ENCODE measurements around the gene VPS18.

VPS18 gene

GRCh38 chr15:40936709-40937666, 42.7 kb downstream of the VPS18 start:
- no peak for DNase-seq (ENCODE audit: low read depth in 2 of 2)

- no peak for DNase-seq (ENCODE audit: low read depth in 2 of 2)
These were observed 43.7 kb downstream of the VPS18 start for GRCh38 chr15:40937762-40938535.

DNA sequence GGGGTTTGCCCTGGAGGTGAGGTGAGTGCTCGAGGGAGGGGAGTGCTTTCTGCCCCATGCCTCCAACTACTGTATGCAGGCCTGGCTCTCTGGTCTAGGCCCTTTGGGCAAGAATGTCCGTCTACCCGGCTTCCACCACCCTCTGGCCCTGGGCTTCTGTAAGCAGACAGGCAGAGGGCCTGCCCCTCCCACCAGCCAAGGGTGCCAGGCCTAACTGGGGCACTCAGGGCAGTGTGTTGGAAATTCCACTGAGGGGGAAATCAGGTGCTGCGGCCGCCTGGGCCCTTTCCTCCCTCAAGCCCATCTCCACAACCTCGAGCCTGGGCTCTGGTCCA, 44.3 kb downstream of the VPS18 start:
- DNase-seq (ENCODE audit: low read depth in 2 of 2): no peak

GRCh38 chr15:40940296-40940801, 46.1 kb downstream of the VPS18 start:
- no peak for DNase-seq (ENCODE audit: low read depth in 2 of 2)

- DNase-seq (ENCODE audit: low read depth in 2 of 2): no peak
These were observed 46.8 kb downstream of the VPS18 start for GRCh38 chr15:40941068-40941527.

DNA sequence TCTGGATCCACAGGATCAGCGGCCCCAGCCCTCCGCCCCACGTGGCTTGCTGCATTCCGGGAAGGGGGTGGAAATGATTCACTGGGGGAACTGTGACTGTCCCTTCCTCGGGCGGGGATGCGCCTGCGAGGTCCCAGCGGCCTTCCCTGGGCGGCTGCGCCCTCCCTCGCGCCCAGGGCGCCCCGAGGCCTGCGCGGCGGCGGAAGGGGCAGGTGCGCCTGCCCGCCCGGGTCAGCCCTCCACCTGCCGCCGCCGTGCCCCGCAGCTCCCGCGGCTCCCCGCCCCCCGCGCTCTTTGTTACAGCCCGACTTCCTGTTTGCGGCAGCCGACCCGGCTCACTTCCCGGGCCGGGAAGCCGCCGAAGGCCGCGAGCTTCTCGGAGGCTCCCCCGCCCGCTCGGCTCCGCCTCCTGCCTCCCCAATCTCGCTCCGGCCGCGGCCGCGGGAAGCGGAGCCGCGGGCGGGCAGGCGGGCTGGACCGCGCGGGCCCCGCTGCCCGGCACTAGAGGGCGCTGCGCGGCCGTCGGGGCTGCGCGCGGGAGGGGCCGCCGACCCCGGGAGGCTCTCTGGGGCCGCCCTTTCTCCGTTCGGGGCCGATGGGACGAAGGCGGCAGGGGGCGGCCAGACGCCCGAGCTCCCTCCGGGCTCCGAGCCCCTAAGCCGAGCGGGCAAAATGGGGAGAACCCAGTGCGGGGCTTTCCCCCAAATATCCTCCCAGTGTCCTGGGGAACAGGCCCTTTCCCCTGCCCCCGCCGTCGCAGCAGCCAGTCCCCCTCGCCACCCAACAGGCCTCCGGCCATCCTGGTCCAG, 47.5 kb downstream of the VPS18 start:
- peak in 1 of 2 donors; percentile 34 for DNase-seq (ENCODE audit: low read depth in 2 of 2)

DNA sequence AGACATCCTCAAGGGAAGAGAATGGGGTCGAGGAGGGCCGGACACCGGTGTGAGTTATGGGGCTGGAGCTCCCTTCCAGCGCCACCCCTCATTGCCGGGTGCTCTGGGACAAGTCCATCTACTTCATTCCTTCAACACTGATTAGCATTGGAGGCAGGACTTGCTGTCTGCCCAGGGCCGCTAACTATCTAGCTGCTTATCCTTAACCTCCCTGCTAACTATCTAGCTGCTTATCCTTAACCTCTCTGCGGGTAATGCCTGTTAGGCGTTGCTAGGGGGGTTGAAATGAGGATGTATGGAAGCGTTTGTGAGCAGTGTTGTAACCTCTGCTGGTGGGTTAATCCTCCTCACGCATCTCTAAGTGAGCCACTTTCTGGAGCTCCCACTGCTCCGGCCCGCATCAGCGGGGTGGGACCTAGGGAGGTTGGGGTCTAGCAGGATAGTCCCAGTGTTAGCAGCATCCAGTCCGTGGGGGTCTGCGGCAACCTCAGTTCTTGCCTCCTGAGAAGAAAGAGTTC, 48.1 kb downstream of the VPS18 start:
- DNase-seq (ENCODE audit: low read depth in 2 of 2): no peak

- no peak for DNase-seq (ENCODE audit: low read depth in 2 of 2)
These were observed 48.6 kb downstream of the VPS18 start for GRCh38 chr15:40942878-40943277.

GRCh38 chr15:40943764-40944365, 49.6 kb downstream of the VPS18 start:
- no peak for DNase-seq (ENCODE audit: low read depth in 2 of 2)

DNA sequence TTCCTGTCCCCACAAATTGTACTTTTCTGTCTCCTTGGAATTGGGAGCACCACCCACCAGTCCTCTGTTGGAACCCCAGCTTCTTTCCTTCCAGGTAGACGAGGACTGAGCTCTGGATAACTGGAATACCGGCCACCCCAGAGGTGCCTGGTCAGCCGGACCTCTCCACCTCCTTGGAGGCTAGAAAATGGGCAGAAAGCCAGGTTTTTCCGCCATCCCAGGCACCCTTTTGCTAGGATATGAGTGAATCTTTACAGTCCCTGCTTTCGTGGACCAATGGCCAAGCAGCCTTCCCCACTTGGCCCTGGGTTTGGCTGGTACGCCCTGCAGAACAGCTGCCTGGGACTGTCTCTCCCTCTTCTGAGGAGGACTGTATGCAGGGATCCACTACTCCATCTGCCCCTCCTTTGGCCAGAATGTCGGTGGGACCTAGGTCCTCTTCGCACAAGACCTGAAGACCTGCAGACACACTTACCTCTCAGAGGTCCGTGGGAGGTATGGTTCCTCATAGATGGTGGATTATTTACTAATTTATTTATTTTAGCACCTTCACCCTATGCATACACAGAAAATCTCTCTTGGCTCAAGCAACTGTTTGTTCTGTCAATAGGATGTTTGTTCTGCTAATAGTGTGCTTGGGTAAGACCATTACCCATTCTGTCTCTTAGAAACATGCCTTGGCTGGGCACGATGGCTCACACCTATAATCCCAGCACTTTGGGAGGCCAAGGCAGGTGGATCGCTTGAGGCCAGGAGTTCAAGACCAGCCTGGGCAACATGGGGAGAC, 50.5 kb downstream of the VPS18 start:
- DNase-seq (ENCODE audit: low read depth in 2 of 2): no peak

DNA sequence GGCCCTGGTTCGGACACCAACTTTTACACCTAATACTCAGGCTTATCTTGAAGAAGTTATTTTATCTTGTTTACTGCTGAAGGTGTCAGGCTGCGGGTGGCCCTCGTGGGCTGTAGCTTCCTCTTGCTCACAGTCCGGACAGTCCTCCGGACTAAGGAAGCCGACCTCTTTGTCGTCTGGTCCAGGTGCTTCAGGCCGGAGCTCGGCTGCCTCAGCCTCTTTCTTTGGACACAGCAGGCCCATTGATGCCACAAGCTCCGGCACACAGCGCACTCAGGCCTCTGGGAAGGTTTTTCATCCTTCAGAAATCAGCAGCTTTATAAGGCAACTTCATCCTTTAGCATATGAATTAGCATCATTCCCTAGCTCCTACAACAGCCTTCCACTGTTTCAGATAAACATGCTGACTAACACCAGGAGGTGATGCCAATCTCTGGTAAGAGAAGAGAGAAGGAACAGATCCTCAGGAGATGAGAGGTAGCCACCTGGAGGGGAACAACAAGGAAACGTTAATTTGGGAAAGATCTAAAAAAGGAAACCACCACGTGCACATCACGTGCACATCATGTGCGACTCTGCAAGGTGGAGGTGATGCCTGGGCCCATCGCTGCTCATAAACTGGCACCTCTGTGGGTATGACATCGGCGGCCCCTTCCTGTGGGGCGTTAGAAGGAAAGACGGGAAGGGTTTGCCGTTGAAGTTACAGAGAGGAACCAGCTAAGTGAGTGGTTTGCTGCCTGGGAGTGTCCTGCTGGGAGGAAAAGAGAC, 54.6 kb downstream of the VPS18 start:
- no peak for DNase-seq (ENCODE audit: low read depth in 2 of 2)

DNA sequence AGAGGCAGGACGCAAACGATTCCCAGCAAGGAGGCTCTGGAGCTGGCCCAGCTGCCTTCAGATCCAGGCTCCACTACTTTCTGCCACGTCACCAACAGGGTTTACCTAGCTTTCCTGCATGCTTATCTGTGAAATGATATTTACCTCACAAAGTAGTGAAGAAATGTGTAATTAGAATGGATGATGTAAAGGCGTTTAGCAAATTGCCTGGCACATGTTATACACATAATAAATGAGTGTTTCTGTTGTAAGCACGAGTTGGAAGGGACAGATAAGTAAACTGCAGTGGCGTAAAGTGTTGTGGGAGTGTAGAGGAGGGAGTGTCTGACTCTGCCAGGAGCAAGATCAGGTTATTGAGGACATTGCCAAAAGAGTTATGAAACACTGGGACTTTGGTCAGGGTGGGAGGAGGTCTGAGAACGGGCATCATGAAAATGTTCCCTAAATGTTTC, 55.5 kb downstream of the VPS18 start:
- no peak for DNase-seq (ENCODE audit: low read depth in 2 of 2)

- DNase-seq (ENCODE audit: low read depth in 2 of 2): no peak
These were observed 57.5 kb downstream of the VPS18 start for GRCh38 chr15:40951764-40952163.

- no peak for DNase-seq (ENCODE audit: low read depth in 2 of 2)
These were observed 58.2 kb downstream of the VPS18 start for GRCh38 chr15:40952301-40952900.

DNA sequence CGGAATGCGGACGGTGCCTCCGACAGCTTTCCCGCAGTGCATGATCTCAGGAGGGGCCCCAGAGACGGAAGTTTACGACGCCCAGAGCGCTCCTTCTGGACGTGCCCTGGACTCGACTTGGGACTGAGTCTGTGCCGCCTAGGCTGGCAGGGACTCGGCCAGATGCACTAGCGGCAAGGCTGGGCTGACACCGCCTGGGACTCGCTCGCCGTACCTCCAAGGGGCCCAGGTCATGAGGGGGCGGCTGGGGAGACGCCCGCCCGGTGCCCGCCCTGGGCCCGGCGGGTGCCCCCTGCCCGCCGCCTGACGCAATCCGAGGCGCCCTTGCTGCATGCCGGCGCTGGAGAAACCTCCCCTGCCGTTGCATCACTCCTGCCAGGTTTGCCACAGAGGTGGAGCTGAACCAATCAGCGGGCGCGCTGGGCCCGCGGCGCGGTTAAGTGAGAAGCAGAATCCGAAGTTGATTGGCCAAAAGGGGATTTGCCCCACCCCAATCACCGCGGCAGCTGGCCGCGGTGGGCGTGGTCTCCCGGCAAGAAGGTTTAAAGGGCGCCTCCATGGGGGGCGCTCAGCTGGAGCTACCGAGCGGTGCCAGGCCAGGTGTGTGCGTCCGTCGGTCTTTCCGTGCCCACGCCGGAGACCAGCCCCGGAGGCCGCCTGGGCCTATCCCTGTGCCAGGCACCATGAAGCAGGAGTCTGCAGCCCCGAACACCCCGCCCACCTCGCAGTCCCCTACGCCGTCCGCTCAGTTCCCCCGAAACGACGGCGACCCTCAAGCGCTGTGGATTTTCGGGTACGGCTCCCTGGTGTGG, 58.9 kb downstream of the VPS18 start, which contains the start of gene CHAC1:
TSS of gene CHAC1 (plus strand) at position 571 of the 812 bp plus-strand sequence. CDS start at position 684, 113 bp downstream.
- DNase-seq (ENCODE audit: low read depth in 2 of 2): peak; percentile 91 to 92

Measured in activated CD8-positive, alpha-beta memory T cell treated with anti-CD3 and anti-CD28 coated beads for 4 hours (primary cell).